Measurements from ENCODE around the gene DACH1. TPM values are rescaled to one million over a fixed set of nuclear protein-coding genes. Genes with fewer than 3 reads are reported as not detected.

Gene DACH1
- total and polyA plus RNA-seq, 2 of the 8 experiments (the other 6 are each of a cell fraction or from before 2014, with no cell fraction given), result 0.12 to 0.67 TPM

DNA sequence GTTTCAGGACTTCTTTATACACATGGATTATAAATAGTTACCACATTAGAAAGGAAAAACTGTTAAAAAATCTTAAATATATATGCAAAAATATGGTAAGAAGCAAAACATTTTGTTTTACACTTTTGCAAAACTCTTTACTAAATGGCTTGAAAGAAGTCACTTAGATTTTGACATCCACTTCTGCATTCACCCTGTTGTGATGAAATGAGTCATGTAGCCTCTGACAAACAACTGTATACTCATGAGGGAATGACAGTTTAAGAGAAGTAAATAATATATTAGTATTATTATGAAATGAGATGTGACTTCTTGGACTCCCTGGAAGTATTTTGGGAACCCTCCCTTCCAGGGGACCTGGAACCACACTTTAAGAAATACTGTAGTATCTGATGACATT is 275.6 kb downstream of the DACH1 start (continued):
- TF ChIP-seq, protein P1, sequence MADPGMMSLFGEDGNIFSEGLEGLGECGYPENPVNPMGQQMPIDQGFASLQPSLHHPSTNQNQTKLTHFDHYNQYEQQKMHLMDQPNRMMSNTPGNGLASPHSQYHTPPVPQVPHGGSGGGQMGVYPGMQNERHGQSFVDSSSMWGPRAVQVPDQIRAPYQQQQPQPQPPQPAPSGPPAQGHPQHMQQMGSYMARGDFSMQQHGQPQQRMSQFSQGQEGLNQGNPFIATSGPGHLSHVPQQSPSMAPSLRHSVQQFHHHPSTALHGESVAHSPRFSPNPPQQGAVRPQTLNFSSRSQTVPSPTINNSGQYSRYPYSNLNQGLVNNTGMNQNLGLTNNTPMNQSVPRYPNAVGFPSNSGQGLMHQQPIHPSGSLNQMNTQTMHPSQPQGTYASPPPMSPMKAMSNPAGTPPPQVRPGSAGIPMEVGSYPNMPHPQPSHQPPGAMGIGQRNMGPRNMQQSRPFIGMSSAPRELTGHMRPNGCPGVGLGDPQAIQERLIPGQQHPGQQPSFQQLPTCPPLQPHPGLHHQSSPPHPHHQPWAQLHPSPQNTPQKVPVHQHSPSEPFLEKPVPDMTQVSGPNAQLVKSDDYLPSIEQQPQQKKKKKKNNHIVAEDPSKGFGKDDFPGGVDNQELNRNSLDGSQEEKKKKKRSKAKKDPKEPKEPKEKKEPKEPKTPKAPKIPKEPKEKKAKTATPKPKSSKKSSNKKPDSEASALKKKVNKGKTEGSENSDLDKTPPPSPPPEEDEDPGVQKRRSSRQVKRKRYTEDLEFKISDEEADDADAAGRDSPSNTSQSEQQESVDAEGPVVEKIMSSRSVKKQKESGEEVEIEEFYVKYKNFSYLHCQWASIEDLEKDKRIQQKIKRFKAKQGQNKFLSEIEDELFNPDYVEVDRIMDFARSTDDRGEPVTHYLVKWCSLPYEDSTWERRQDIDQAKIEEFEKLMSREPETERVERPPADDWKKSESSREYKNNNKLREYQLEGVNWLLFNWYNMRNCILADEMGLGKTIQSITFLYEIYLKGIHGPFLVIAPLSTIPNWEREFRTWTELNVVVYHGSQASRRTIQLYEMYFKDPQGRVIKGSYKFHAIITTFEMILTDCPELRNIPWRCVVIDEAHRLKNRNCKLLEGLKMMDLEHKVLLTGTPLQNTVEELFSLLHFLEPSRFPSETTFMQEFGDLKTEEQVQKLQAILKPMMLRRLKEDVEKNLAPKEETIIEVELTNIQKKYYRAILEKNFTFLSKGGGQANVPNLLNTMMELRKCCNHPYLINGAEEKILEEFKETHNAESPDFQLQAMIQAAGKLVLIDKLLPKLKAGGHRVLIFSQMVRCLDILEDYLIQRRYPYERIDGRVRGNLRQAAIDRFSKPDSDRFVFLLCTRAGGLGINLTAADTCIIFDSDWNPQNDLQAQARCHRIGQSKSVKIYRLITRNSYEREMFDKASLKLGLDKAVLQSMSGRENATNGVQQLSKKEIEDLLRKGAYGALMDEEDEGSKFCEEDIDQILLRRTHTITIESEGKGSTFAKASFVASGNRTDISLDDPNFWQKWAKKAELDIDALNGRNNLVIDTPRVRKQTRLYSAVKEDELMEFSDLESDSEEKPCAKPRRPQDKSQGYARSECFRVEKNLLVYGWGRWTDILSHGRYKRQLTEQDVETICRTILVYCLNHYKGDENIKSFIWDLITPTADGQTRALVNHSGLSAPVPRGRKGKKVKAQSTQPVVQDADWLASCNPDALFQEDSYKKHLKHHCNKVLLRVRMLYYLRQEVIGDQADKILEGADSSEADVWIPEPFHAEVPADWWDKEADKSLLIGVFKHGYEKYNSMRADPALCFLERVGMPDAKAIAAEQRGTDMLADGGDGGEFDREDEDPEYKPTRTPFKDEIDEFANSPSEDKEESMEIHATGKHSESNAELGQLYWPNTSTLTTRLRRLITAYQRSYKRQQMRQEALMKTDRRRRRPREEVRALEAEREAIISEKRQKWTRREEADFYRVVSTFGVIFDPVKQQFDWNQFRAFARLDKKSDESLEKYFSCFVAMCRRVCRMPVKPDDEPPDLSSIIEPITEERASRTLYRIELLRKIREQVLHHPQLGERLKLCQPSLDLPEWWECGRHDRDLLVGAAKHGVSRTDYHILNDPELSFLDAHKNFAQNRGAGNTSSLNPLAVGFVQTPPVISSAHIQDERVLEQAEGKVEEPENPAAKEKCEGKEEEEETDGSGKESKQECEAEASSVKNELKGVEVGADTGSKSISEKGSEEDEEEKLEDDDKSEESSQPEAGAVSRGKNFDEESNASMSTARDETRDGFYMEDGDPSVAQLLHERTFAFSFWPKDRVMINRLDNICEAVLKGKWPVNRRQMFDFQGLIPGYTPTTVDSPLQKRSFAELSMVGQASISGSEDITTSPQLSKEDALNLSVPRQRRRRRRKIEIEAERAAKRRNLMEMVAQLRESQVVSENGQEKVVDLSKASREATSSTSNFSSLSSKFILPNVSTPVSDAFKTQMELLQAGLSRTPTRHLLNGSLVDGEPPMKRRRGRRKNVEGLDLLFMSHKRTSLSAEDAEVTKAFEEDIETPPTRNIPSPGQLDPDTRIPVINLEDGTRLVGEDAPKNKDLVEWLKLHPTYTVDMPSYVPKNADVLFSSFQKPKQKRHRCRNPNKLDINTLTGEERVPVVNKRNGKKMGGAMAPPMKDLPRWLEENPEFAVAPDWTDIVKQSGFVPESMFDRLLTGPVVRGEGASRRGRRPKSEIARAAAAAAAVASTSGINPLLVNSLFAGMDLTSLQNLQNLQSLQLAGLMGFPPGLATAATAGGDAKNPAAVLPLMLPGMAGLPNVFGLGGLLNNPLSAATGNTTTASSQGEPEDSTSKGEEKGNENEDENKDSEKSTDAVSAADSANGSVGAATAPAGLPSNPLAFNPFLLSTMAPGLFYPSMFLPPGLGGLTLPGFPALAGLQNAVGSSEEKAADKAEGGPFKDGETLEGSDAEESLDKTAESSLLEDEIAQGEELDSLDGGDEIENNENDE (IDR thresholded peaks at IDR 0.05; ENCODE audit: insufficient replicate concordance, low read length), result no peak
- TF ChIP-seq TBP (IDR thresholded peaks at IDR 0.05; ENCODE audit: low read depth, low read length) (no peak), EZH2 (IDR thresholded peaks at IDR 0.05; ENCODE audit: low read depth, low read length, severe bottlenecking) (no peak), CHD2 (IDR thresholded peaks at IDR 0.05; ENCODE audit: low read length) (no peak), POU5F1 (IDR thresholded peaks at IDR 0.05; ENCODE audit: low read depth, low read length) (no peak), SUZ12 (IDR thresholded peaks at IDR 0.05; ENCODE audit: low read length) (no peak), SP2 (IDR thresholded peaks at IDR 0.05; ENCODE audit: low read length) (no peak)

All from H1 (cell line).